Chondrocyte (in vitro differentiated cells): ENCODE results near the gene MCM6. TPM values are rescaled to one million over a fixed set of nuclear protein-coding genes. Genes with fewer than 3 reads are reported as not detected.

ENCODE experiments used
- DNase-seq: peaks from one replicate; pipeline ENCODE4 v3.0.0; 2021; ENCODE audit warnings: mixed read lengths, low spot score
- H3K27ac Mint-ChIP-seq: one replicate; pipeline ENCODE4 v1.8.0; 2021; ENCODE audit warnings: mild to moderate bottlenecking, moderate library complexity, mixed read lengths; ENCODE audit not compliant: unreplicated experiment
- H3K27me3 Mint-ChIP-seq: 2 replicates; pipeline ENCODE4 v1.8.0; 2021; ENCODE audit warnings: low read depth, mixed read lengths
- H3K36me3 Mint-ChIP-seq: 2 replicates; pipeline ENCODE4 v1.8.0; 2021; ENCODE audit warnings: low read depth, mixed read lengths
- H3K4me1 Mint-ChIP-seq: 2 replicates; pipeline ENCODE4 v1.8.0; 2021; ENCODE audit warnings: low read depth, mild to moderate bottlenecking, mixed read lengths
- H3K4me3 Mint-ChIP-seq: one replicate; pipeline ENCODE4 v1.8.0; 2021; ENCODE audit warnings: mild to moderate bottlenecking, moderate library complexity, mixed read lengths; ENCODE audit not compliant: unreplicated experiment
- H3K9me3 Mint-ChIP-seq: 2 replicates; pipeline ENCODE4 v1.8.0; 2021; ENCODE audit warnings: low read depth, mixed read lengths
- CTCF ChIP-seq: fragments of 200-600 bp; sonication (generic); IDR thresholded peaks from 2 replicates; pipeline ENCODE4 v1.5.0; 2021; ENCODE audit warnings: antibody characterized with exemption, mild to moderate bottlenecking, moderate library complexity
- total RNA-seq: library from RNA; stranded (reverse); gene quantifications from 3 replicates; pipeline ENCODE4 v1.2.1, GENCODE V29; 2021

Gene MCM6
- total RNA-seq, 1 donor from 2014 or later = 22.2 TPM

DNA sequence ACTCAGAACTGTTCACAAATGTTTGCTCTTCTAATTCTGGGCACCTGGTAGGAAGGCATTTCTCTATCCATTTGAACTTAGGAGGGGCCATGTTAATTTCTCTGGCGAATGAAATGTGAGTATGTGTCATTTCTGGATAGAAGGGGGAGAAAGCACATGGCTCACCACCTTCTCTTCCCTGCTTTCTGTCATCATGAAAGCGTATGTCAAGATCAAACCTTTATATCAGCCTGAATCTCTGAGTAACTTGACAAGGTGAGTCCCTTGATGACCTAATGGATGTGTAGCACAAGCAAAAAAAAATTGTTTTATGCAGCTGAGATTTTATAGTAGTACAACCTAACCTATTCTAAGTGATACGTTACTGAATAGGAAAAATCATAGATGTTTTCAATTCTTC lies 27.2 kb downstream of the MCM6 start:
- Mint-ChIP-seq H3K36me3 (peaks cover 26% of the 10 kb centered on the region), H3K27ac (no peak overlapping the region), H3K4me3 (no peak overlapping the region), H3K27me3 (no peaks in the 10 kb centered on the region), H3K4me1 (no peaks in the 10 kb centered on the region), H3K9me3 (no peaks in the 10 kb centered on the region)
- no peak for DNase-seq
- TF ChIP-seq CTCF = no peak

- peaks cover 32% of the 10 kb centered on the region for H3K36me3 Mint-ChIP-seq
- H3K27me3 Mint-ChIP-seq = no peaks in the 10 kb centered on the region
- no peak overlapping the region for H3K4me3 Mint-ChIP-seq
- TF ChIP-seq CTCF = no peak
- H3K27ac Mint-ChIP-seq = no peak overlapping the region
- DNase-seq = no peak
- H3K9me3 Mint-ChIP-seq = no peaks in the 10 kb centered on the region
- H3K4me1 Mint-ChIP-seq = peaks cover 10% of the 10 kb centered on the region
Observed at GRCh38 chr2:135845997-135846396, 30.2 kb downstream of the MCM6 start.

- Mint-ChIP-seq H3K4me3 (no peak overlapping the region), H3K27me3 (no peaks in the 10 kb centered on the region), H3K36me3 (peaks cover 30% of the 10 kb centered on the region), H3K9me3 (no peaks in the 10 kb centered on the region), H3K4me1 (peaks cover 18% of the 10 kb centered on the region), H3K27ac (no peak overlapping the region)
- TF ChIP-seq CTCF = no peak
- no peak for DNase-seq
Observed at GRCh38 chr2:135845257-135845656, 31.0 kb downstream of the MCM6 start.

- no peak for DNase-seq
- Mint-ChIP-seq H3K4me1 (peaks cover 26% of the 10 kb centered on the region), H3K27me3 (no peaks in the 10 kb centered on the region), H3K27ac (no peak overlapping the region), H3K36me3 (peaks cover 24% of the 10 kb centered on the region), H3K4me3 (no peak overlapping the region), H3K9me3 (no peaks in the 10 kb centered on the region)
- TF ChIP-seq CTCF = no peak
Observed at GRCh38 chr2:135844301-135844895, 31.8 kb downstream of the MCM6 start.

- Mint-ChIP-seq H3K27ac (no peak overlapping the region), H3K27me3 (no peaks in the 10 kb centered on the region), H3K4me1 (peaks cover 34% of the 10 kb centered on the region), H3K36me3 (peaks cover 20% of the 10 kb centered on the region), H3K4me3 (no peak overlapping the region), H3K9me3 (no peaks in the 10 kb centered on the region)
- no peak for DNase-seq
- no peak for TF ChIP-seq CTCF
Observed at GRCh38 chr2:135843671-135844070, 32.6 kb downstream of the MCM6 start.
